Lung microvascular endothelial cell (primary cell): Measurements from ENCODE around the gene RNFT2. TPM values are rescaled to one million over a fixed set of nuclear protein-coding genes. Genes with fewer than 3 reads are reported as not detected.
A peak's percentile ranks its signal among the peaks of the same experiment; 100 is the strongest.

Experiments used
- DNase-seq, 2 donors: peaks; one replicate each; pipeline versions ENCODE4 v3.0.0 to v3.0.0-alpha.2; 2010; ENCODE audit warnings: low read depth in 2 of 2
- total RNA-seq: library from RNA; depleted of rRNA; stranded (reverse); fragments of >200 nt; gene quantifications from 2 replicates; pipeline ENCODE4 v1.2.1, GENCODE V29; 2014

RNFT2 gene
- total RNA-seq, 1 donor from 2014 or later, result 0.60 TPM

- DNase-seq, result no peak
Observed at GRCh38 chr12:116832353-116832752, 94.2 kb downstream of the RNFT2 start.

- DNase-seq, result no peak
Observed at GRCh38 chr12:116833474-116833873, 95.4 kb downstream of the RNFT2 start.

GRCh38 chr12:116835484-116835883 is 97.4 kb downstream of the RNFT2 start:
- no peak for DNase-seq

GRCh38 chr12:116837097-116837496 is 99.0 kb downstream of the RNFT2 start:
- no peak for DNase-seq

- no peak for DNase-seq
Observed at GRCh38 chr12:116838365-116838764, 100.2 kb downstream of the RNFT2 start.

GRCh38 chr12:116839287-116839830 is 101.2 kb downstream of the RNFT2 start:
- no peak for DNase-seq

- DNase-seq, result no peak
Observed at GRCh38 chr12:116843085-116843484, 105.0 kb downstream of the RNFT2 start.

- no peak for DNase-seq
Observed at GRCh38 chr12:116849216-116849615, 111.1 kb downstream of the RNFT2 start.

GRCh38 chr12:116852303-116852702 is 114.2 kb downstream of the RNFT2 start:
- no peak for DNase-seq

- no peak for DNase-seq
Observed at GRCh38 chr12:116853507-116853906, 115.4 kb downstream of the RNFT2 start.

GRCh38 chr12:116855744-116856470 is 117.8 kb downstream of the RNFT2 start:
- DNase-seq, result no peak

GRCh38 chr12:116856729-116857128 is 118.6 kb downstream of the RNFT2 start:
- DNase-seq, result no peak

GRCh38 chr12:116859079-116859478 is 121.0 kb downstream of the RNFT2 start:
- no peak for DNase-seq

GRCh38 chr12:116860263-116860662 is 122.1 kb downstream of the RNFT2 start:
- DNase-seq, result no peak

GRCh38 chr12:116861320-116861719 is 123.2 kb downstream of the RNFT2 start:
- peak in 1 of 2 donors; percentile 32 for DNase-seq

- DNase-seq, result no peak
Observed at GRCh38 chr12:116862167-116862566, 124.1 kb downstream of the RNFT2 start.

GRCh38 chr12:116863275-116863767 is 125.2 kb downstream of the RNFT2 start:
- no peak for DNase-seq

- DNase-seq, result no peak
Observed at GRCh38 chr12:116864371-116865160, 126.5 kb downstream of the RNFT2 start.

- DNase-seq, result no peak
Observed at GRCh38 chr12:116867523-116867922, 129.4 kb downstream of the RNFT2 start.

- no peak for DNase-seq
Observed at GRCh38 chr12:116870306-116870705, 132.2 kb downstream of the RNFT2 start.

- no peak for DNase-seq
Observed at GRCh38 chr12:116874324-116874995, 136.3 kb downstream of the RNFT2 start.
